ENCODE data around the gene ZNHIT1. TPM values are rescaled to one million over a fixed set of nuclear protein-coding genes. Genes with fewer than 3 reads are reported as not detected.
"Not testable (repeated sequence)": the region's sequence is repeated elsewhere in the genome, so short reads cannot be mapped to it uniquely, and the experiment has no call there.

The ZNHIT1 gene
- total and polyA plus RNA-seq, 2 donors from 2014 or later, result 74.9 to 208 TPM

DNA sequence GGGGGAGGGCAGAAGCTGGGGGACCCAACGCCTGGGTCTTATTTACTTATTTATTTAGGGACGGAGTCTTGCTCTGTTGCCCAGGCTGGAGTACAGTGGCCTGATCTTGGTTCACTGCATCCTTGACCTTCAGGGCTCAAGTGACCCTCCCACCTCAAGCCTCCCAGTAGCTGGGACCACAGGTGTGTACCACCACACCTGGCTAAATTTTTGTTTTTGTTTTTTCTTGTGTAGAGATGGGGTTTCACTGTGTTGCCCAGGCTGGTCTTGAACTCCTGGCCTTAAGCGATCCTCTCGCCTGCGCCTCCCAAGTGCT lies 15.4 kb upstream of the ZNHIT1 start:
- Histone ChIP-seq H3K4me1 (ENCODE audit: control insufficient read depth in 2 of 3, insufficient read depth in 2 of 3, low read depth in 1 of 3, low read length in 3 of 3) (peaks cover 0 to 2% (median 0%) of the 10 kb centered on the region in 3 donors), H3K27me3 (ENCODE audit: control insufficient read depth, insufficient read depth, low read length) (peaks cover 5% of the 10 kb centered on the region), H3K36me3 (ENCODE audit: control insufficient read depth in 2 of 3, insufficient read depth in 3 of 3, low read length in 3 of 3) (no peaks in the 10 kb centered on the region), H3K9ac (ENCODE audit: low read length in 3 of 3) (no peak overlapping the region), H3K4me3 (ENCODE audit: low read length in 3 of 3) (no peak overlapping the region), H3K27ac (ENCODE audit: low read depth in 2 of 2, low read length in 2 of 2) (no peak overlapping the region), H3K9me3 (ENCODE audit: control insufficient read depth in 2 of 3, insufficient read depth in 1 of 3, low read length in 3 of 3) (no peaks in the 10 kb centered on the region)
- FAIRE-seq, result no peak
- no peak for DNase-seq
- intact Hi-C loops (cut with DNase I), result no loop called here
- no peak for TF ChIP-seq CTCF (IDR thresholded peaks at IDR 0.05; ENCODE audit: borderline replicate concordance, extremely low read depth, insufficient read depth)

DNA sequence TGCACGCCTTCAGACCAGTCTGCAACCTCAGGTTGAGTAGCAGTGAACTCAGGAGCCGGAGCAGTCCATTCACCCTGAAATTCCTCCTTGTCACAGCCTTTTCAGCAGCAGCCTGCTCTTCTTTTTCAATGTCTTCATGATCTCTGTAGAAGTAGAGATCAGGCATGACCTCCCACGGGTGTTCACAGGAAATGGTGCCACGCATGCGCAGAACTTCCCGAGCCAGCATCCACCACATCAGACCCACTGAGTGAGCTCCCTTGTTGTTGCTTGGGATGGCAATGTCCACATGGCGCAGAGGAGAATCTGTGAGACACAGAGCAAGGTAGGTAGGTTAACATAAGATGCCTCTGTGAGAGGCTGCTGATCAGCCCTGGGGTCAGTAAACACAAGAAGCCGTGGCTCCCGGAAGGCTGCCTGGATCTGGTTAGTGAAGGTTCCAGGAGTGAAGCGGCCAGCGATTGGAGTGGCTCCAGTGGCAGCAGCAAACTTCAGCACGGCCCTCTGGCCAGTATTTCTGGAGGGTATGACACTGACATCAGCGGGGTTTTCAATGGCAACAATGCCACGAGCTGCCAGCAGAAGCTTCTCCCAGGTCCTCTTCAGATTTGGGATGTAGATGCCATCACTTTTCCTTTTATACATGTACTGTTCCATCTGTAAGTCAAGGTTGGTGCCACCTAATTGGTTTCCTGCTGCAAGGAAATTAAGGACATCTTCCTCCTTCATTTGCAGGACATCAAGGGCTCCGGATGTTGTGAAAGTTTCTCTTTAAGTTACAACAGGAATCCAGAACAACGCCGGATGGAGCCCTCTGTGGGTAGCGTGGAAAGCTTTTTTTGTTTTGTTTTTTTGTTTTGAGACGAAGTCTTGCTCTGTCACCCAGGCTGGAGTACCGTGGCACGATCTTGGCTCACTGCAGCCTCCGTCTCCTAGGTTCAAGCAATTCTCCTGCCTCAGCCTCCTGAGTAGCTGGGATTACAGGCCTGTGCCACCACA lies 13.9 kb upstream of the ZNHIT1 start:
- H3K27me3 ChIP-seq (ENCODE audit: control insufficient read depth, insufficient read depth, low read length); H3K4me1 ChIP-seq (ENCODE audit: control insufficient read depth in 2 of 3, insufficient read depth in 2 of 3, low read depth in 1 of 3, low read length in 3 of 3); FAIRE-seq; H3K9ac ChIP-seq (ENCODE audit: low read length in 3 of 3); H3K9me3 ChIP-seq (ENCODE audit: control insufficient read depth in 2 of 3, insufficient read depth in 1 of 3, low read length in 3 of 3); H3K27ac ChIP-seq (ENCODE audit: low read depth in 2 of 2, low read length in 2 of 2); intact Hi-C loops (cut with DNase I); DNase-seq; H3K36me3 ChIP-seq (ENCODE audit: control insufficient read depth in 2 of 3, insufficient read depth in 3 of 3, low read length in 3 of 3); H3K4me3 ChIP-seq (ENCODE audit: low read length in 3 of 3): not testable (repeated sequence)

DNA sequence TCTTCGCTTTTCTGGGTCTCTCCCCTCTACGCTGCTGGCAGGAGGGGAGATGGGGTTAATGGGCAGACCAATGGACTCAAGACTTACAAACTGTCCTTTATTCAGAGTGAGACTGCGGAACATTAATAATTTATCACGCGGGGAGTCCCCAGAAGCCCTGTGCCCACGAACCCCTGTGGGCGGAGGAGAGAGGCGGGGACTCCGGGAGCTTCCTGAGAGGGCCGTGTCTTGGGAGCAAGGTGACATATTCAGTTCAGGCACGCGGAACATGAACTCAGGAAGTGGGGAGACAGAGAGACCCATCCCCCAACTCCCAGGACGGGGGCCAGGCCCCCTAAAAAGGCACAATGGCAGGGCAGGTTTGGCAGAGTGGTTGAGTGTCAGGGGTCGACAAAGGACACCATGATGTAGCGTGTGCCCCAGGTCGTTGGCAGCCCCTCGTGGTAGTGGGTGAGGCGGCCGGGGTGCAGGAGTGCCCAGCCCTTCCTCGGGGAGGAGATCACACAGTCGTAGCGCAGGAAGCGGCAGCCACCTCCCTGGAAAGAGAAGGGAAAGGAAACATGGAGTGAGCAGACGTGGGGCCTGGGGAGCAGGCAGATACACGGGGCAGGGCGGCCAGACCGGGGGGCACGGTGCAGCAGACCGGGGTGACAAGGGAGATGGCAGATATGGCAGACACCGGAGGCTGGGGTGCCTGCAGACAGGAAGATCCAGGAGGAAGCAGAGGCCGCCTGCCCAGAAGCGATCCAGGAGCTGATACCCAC lies 11.9 kb upstream of the ZNHIT1 start:
- intact Hi-C loops (cut with DNase I), result no loop called here
- no peak for TF ChIP-seq CTCF (IDR thresholded peaks at IDR 0.05; ENCODE audit: borderline replicate concordance, extremely low read depth, insufficient read depth)
- no peak overlapping the region for H3K27ac ChIP-seq (ENCODE audit: low read depth in 2 of 2, low read length in 2 of 2)
- no peak for DNase-seq
- no peaks in the 10 kb centered on the region for H3K9me3 ChIP-seq (ENCODE audit: control insufficient read depth in 2 of 3, insufficient read depth in 1 of 3, low read length in 3 of 3)
- H3K27me3 ChIP-seq (ENCODE audit: control insufficient read depth, insufficient read depth, low read length), result peaks cover 5% of the 10 kb centered on the region
- H3K9ac ChIP-seq (ENCODE audit: low read length in 3 of 3), result no peak overlapping the region
- peaks cover 0 to 5% (median 0%) of the 10 kb centered on the region in 3 donors for H3K36me3 ChIP-seq (ENCODE audit: control insufficient read depth in 2 of 3, insufficient read depth in 3 of 3, low read length in 3 of 3)
- peaks cover 0 to 2% (median 0%) of the 10 kb centered on the region in 3 donors for H3K4me1 ChIP-seq (ENCODE audit: control insufficient read depth in 2 of 3, insufficient read depth in 2 of 3, low read depth in 1 of 3, low read length in 3 of 3)
- FAIRE-seq, result no peak
- no peak overlapping the region for H3K4me3 ChIP-seq (ENCODE audit: low read length in 3 of 3)

- Histone ChIP-seq H3K4me1 (ENCODE audit: control insufficient read depth in 2 of 3, insufficient read depth in 2 of 3, low read depth in 1 of 3, low read length in 3 of 3) (peaks cover 0 to 1% (median 0%) of the 10 kb centered on the region in 3 donors), H3K9me3 (ENCODE audit: control insufficient read depth in 2 of 3, insufficient read depth in 1 of 3, low read length in 3 of 3) (no peaks in the 10 kb centered on the region), H3K36me3 (ENCODE audit: control insufficient read depth in 2 of 3, insufficient read depth in 3 of 3, low read length in 3 of 3) (peaks cover 0 to 5% (median 0%) of the 10 kb centered on the region in 3 donors), H3K4me3 (ENCODE audit: low read length in 3 of 3) (no peak overlapping the region), H3K27me3 (ENCODE audit: control insufficient read depth, insufficient read depth, low read length) (peaks cover 5% of the 10 kb centered on the region), H3K9ac (ENCODE audit: low read length in 3 of 3) (no peak overlapping the region), H3K27ac (ENCODE audit: low read depth in 2 of 2, low read length in 2 of 2) (no peak overlapping the region)
- no peak for DNase-seq
- FAIRE-seq, result no peak
- intact Hi-C loops (cut with DNase I), result no loop called here
- TF ChIP-seq CTCF (IDR thresholded peaks at IDR 0.05; ENCODE audit: borderline replicate concordance, extremely low read depth, insufficient read depth), result no peak
These were observed 11.3 kb upstream of the ZNHIT1 start for GRCh38 chr7:101206665-101207042.

Measured in kidney (tissue), 14 donors.